ENCODE measurements around the gene MGST3. TPM values are rescaled to one million over a fixed set of nuclear protein-coding genes. Genes with fewer than 3 reads are reported as not detected.

The MGST3 gene
- total and polyA plus RNA-seq, 2 of the 4 experiments (the other 2 are of a cell fraction): 159 to 213 TPM

DNA sequence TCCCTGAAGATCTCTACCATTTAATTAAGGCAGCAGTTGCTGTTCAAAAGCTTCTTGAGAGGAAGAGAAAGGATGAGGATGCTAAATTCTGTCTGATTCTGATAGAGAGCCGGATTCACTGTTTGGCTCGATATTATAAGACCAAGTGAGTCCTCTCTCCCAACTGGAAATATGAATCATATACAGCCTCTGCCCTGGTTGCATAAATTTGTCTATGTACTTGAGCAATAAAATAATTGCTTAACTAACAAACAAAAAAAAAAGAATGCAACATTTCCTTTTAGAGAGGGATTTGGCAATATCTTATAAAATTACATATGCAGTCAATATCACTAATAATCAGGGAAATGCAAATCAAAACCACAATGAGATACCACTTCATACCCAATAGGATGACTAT lies 40.5 kb downstream of the MGST3 start:
- H3K9me3 ChIP-seq (ENCODE audit: control insufficient read depth, insufficient read depth, low read length): no peaks in the 10 kb centered on the region
- in situ Hi-C loops (cut with MboI; ENCODE audit: low sequenced_read_pairs): no loop called here
- intact Hi-C loops (cut with micrococcal nuclease): no loop called here
- H3K4me1 ChIP-seq (ENCODE audit: control insufficient read depth, insufficient read depth, low read length): peaks cover 3% of the 10 kb centered on the region
- H4K20me1 ChIP-seq (ENCODE audit: insufficient read depth, low read length): no peaks in the 10 kb centered on the region
- H4K91ac ChIP-seq (ENCODE audit: insufficient read depth, low read depth, low read length): no peak overlapping the region
- no peak overlapping the region for H4K8ac ChIP-seq (ENCODE audit: low read depth in 2 of 2, low read length in 2 of 2)
- no peak overlapping the region for H2BK5ac ChIP-seq (ENCODE audit: low read depth, low read length, poor library complexity, severe bottlenecking)
- no peak overlapping the region for H3K4ac ChIP-seq (ENCODE audit: low read depth, low read length)
- no peak overlapping the region for H3K23ac ChIP-seq (ENCODE audit: low read depth, low read length)
- WGBS, 2 experiments (ENCODE audit: extremely low coverage in 2 of 2, insufficient read length in 1 of 2): no CpG with 5 or more reads among the region's 2 CpGs
- no peak overlapping the region for H3K9ac ChIP-seq (ENCODE audit: low read depth, low read length)
- TF ChIP-seq RCOR1 (IDR thresholded peaks at IDR 0.05; ENCODE audit: insufficient replicate concordance, low read length) (no peak), FOS (IDR thresholded peaks at IDR 0.05; ENCODE audit: low read depth, low read length) (no peak), MXI1 (IDR thresholded peaks at IDR 0.05; ENCODE audit: borderline replicate concordance, low read depth, low read length) (no peak), NFE2L2 (IDR thresholded peaks at IDR 0.05; ENCODE audit: low read depth, low read length) (no peak), BHLHE40 (IDR thresholded peaks at IDR 0.05; ENCODE audit: low read depth, low read length) (no peak), MAFK (IDR thresholded peaks at IDR 0.05; ENCODE audit: low read depth, low read length) (no peak), CEBPB (IDR thresholded peaks at IDR 0.05; ENCODE audit: low read depth, low read length) (no peak)
- TF ChIP-seq, protein P1, sequence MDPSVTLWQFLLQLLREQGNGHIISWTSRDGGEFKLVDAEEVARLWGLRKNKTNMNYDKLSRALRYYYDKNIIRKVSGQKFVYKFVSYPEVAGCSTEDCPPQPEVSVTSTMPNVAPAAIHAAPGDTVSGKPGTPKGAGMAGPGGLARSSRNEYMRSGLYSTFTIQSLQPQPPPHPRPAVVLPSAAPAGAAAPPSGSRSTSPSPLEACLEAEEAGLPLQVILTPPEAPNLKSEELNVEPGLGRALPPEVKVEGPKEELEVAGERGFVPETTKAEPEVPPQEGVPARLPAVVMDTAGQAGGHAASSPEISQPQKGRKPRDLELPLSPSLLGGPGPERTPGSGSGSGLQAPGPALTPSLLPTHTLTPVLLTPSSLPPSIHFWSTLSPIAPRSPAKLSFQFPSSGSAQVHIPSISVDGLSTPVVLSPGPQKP (IDR thresholded peaks at IDR 0.05; ENCODE audit: borderline replicate concordance, low read depth, low read length): no peak
- TF ChIP-seq, protein P2, sequence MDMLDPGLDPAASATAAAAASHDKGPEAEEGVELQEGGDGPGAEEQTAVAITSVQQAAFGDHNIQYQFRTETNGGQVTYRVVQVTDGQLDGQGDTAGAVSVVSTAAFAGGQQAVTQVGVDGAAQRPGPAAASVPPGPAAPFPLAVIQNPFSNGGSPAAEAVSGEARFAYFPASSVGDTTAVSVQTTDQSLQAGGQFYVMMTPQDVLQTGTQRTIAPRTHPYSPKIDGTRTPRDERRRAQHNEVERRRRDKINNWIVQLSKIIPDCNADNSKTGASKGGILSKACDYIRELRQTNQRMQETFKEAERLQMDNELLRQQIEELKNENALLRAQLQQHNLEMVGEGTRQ (IDR thresholded peaks at IDR 0.05; ENCODE audit: low read depth, low read length): no peak
- DNase-seq (no peak), ATAC-seq (ENCODE audit: low read depth) (no peak)
- no peaks in the 10 kb centered on the region for H3K27me3 ChIP-seq (ENCODE audit: control insufficient read depth, insufficient read depth, low read length)
- no peak overlapping the region for H2BK20ac ChIP-seq (ENCODE audit: low read depth, low read length)
- H3K18ac ChIP-seq (ENCODE audit: low read depth, low read length): no peak overlapping the region
- no peak overlapping the region for H2BK15ac ChIP-seq (ENCODE audit: low read depth, low read length)
- H3K36me3 ChIP-seq (ENCODE audit: control insufficient read depth, insufficient read depth, low read length): peaks cover 27% of the 10 kb centered on the region
- no peak overlapping the region for H3K4me2 ChIP-seq (ENCODE audit: low read depth, low read length)
- BruUV-seq (replicated peaks): no TSS peak
- no peak overlapping the region for H2AFZ ChIP-seq (replicated peaks; ENCODE audit: low read length, poor library complexity)
- dilution Hi-C loops (cut with HindIII; ENCODE audit: low sequenced_read_pairs, unreplicated experiment): no loop called here
- CTCF ChIA-PET: no interaction called here
- peaks cover 10 to 20% of the 10 kb centered on the region in 2 experiments for H3K79me1 ChIP-seq (ENCODE audit: low read depth in 1 of 2, low read length in 2 of 2)
- no peak overlapping the region for H4K5ac ChIP-seq (ENCODE audit: low read depth, low read length)
- H2BK120ac ChIP-seq (ENCODE audit: low read depth, low read length): no peak overlapping the region
- no peak overlapping the region for H3K4me3 ChIP-seq (ENCODE audit: insufficient read depth, low read depth, low read length)
- H2AK5ac ChIP-seq (ENCODE audit: low read depth, low read length): no peak overlapping the region
- H3K14ac ChIP-seq (replicated peaks; ENCODE audit: low read depth, low read length): no peak overlapping the region
- no peak overlapping the region for H3K27ac ChIP-seq (ENCODE audit: insufficient read depth, low read length)
- POLR2A ChIA-PET (ENCODE audit: unreplicated experiment): no interaction called here
- H3K56ac ChIP-seq (ENCODE audit: extremely low read depth, insufficient read depth, low read length): no peak overlapping the region
- H2AK9ac ChIP-seq (replicated peaks; ENCODE audit: low read depth, low read length, poor library complexity): no peak overlapping the region
- H3K9me1 ChIP-seq (ENCODE audit: insufficient read depth, low read length): no peaks in the 10 kb centered on the region; the same call in none of the 2 replicates
